Renal cortical epithelial cell (primary cell): ENCODE results near the gene OXCT1. TPM values are rescaled to one million over a fixed set of nuclear protein-coding genes. Genes with fewer than 3 reads are reported as not detected.
"Not testable (repeated sequence)": the region's sequence is repeated elsewhere in the genome, so short reads cannot be mapped to it uniquely, and the experiment has no call there.

ENCODE experiments used
- DNase-seq: peaks from one replicate; pipeline ENCODE4 v3.0.0-alpha.2; 2011; ENCODE audit warnings: low read depth
- total RNA-seq: library from RNA; depleted of rRNA; stranded (reverse); fragments of >200 nt; gene quantifications from 2 replicates; pipeline ENCODE4 v1.2.3, GENCODE V29; 2014

The OXCT1 gene
- total RNA-seq, 1 donor from 2014 or later = 23.5 TPM

DNA sequence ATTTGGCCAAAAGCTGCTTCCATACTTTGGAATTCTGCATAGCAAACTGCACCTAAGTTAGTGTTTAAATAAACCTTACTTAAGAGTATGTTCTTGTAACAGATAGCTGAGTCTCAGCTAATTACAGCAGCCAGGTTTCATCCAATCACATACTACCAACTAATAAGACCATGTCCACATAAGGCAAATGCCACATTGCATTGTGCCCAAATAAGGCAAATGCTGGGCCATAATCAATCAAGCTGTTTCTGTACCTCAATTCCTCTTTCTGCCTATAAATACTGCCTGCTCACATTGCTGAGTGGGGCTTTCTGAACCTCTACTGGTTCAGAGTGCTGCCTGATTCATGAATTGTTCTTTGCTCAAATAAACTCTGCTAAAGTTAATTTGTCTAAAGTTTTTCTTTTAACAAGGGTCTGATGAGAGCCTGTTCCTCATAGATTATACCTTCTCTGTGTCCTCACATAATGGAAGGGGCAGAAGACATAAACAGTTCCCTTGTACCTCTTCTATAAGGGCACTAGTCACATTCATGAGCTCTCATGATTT, 4.4 kb upstream of the OXCT1 start:
- DNase-seq = no peak

DNA sequence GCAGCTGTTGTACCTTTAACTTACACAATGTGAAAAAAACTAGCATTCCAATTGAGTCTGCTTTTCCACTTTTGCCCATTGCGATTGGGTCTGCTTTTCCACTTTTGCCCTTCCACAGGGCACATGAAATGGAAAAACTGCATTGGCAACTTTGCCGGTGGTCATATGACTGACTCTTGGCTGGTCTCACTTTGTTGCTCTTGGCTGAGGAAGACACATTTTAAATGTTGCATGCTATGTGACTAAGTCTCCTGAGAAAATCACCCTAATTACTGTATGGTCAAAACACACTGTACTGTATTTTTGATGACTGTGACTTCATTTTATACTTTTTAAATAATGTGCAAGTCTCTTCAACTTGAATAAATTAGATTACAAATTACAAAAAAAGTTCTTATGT, 1.6 kb upstream of the OXCT1 start:
- DNase-seq = peak; percentile 79

DNA sequence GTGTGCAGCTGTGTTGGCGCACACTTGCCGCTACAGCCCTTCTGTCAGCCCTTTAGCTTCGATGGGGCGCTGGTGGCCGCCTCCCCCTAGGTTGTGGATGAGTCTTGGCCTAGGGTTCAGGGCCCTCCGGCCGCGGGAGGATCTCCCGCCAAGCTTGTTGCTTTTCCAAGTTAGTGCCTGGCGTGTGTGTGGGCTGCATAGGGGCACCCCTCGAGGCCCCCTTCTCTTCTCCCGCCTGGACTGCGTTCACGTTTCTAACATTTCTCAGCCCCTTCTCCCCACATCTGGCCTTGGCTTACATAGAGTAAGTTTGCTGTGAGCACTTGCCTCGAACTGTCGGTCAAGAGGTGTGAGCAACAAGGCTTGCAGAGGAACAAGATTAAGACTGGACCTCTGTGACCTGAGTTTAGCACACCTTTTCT, 413 bp upstream of the OXCT1 start:
- DNase-seq = no peak

DNA sequence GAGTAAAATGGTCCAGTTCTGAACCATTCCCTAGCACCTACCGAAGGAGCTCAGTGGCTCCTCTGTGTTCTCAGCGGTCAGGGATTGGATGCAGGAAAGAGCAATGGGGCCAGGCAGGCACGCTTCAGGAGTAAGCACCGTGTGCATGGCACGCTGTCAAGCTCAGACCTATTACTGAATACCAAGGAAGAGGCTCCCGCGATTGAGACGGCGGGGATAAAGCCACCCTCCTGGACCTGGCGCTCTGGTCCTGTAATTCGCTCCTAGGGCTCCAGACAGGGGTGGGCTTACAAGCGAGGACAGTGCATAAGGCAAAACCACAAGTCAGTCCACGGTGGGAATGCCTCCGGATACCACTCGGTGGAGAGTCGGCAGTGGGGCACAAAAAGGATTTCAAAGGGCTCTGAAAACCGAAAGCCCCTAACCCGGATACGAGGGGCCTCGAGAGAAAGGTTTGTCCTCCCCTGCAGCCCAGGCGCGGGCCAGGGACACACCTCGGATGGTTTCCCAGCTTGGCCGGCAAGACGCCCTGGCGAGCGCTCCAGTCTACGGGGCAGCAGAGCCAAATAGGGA, 988 bp downstream of the OXCT1 start:
- DNase-seq = peak; percentile 37

DNA sequence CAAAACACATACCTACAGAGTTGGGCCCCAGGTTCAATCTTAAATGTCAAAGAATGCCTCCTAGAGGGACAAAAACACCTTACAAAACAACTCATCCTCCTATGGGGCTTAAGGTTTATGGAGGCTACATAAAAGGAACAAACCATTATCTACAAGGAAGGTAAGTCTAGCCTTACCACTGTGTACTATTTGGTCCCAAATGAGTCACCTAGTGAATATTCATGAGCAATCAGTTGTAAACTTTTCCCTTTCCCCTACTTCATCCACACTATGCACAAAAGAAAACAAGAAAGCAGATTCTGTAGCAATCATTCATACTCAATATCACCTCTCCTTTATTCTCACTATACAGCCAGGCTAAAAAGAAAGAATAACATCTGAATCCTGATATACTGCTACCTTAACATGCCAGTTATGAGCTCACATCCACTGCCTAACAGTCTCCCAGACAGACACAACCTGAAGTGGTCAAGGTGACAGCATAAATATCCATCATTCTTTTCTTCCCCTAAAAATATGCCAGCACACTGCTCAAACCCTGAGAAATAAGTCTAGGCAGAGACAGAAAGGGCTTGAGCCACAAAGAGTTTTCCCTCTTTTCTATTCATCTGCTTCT, 6.2 kb downstream of the OXCT1 start:
- DNase-seq = peak; percentile 76

DNA sequence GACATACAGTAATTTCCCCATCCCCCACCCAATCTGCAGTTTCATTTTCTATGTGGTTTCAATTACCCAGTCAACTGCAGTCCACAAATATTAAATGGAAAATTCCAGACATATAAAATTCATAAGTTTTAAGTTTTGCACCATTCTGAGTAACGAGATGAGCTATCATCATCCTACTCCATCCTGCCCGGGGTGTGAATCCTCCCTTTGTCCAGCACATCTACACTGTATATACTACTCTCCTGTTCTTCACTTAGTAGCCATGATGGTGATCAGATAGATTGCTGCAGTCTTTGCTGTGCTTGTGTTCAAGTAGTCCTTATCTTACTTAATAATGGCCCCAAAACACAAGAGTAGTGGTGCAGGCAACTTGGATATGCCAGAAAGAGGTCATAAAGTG, 11.3 kb downstream of the OXCT1 start:
- no peak for DNase-seq

DNA sequence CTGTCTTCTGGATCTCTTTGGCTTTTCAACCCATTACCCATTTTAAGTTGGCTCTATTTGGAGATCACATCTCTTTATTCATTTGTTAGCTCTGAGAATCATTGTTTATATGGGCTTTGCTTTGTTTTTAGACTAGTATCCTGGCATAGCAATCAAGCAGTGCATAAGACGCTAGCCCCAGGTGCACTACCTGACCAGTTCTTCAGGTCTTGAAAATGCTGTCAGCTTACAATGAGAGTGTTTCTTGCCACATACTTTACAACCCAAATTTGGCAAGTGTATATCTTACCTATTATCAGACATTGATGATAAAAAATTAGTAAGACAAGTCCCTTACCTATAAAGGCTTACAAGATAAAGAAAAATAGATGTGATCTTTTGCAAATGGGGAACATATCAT, 12.2 kb downstream of the OXCT1 start:
- DNase-seq = no peak

DNA sequence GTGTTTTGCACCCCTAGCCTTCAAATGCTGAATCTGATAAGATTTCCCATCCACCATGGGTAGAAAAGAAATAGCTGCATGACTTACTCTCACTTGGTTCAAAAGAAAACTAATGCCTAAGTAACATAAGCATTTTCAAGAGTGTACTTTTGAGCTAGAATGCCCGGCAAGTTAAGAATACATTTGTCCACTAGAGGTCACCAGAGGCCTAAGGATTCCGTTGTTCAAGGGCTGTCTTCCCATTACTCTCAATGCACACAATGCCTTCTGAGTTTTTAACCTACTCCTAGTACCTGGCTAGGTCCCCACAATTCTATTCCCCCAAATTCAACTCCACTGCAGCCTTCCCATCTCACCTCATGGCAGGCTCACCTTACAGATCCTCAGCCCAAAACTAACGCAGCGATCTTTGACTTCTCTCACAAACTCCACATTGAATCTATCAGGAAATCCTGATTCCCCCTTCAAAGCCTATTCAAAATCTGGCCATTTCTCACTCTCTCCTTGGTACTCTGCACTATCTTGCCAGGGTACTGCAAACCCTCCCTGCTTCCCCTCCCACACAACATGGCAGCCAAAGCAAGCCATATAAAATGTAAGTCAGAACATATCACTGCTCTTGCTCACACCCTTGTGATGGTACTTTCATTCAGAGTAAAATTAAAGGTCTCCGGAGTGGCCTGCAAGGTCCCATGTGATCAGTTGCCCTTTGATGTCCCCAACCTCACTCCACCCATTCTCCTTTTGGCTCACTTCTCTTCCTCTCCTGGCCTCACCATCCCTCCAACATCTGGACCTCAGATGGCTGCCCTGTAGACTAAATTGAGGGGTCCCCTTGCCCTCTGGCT, 13.4 kb downstream of the OXCT1 start:
- peak; percentile 68 for DNase-seq

DNA sequence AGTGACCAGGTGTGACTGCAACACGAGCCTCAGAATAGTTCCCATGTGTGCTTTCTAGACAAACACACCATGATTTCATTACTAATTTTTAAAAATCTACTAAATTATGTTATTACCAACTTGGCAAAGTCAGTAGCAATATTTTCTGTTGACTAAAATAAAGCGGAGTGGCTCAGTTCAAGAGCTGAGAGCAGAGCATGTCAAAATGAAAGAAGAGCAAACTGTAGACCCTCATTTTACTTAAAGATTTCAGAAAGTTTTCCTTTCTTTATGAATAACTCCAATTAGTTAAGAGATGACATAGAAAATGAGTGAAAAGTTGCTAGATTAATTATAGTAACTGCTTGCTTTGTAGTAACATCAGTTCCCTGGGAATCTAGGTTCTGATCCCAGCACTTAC, 17.9 kb downstream of the OXCT1 start:
- no peak for DNase-seq

DNA sequence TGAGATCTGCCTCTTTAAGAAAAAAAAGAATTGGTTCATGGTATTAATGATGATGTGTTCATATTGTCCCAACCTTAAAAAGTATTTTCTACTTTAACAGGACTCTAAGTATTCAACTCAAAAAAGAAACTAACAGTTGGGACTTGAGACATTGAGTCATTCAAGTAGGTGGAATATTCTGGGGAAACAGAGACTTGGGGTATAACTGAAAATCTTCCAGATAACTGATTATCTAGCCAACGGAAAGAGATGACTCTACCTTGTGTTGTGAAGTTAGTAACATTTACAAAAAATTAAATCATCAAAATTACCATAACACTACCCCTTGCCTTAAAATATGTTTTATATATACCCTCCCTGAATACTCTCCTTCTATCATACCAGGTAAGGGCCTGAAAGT, 19.1 kb downstream of the OXCT1 start:
- no peak for DNase-seq

DNA sequence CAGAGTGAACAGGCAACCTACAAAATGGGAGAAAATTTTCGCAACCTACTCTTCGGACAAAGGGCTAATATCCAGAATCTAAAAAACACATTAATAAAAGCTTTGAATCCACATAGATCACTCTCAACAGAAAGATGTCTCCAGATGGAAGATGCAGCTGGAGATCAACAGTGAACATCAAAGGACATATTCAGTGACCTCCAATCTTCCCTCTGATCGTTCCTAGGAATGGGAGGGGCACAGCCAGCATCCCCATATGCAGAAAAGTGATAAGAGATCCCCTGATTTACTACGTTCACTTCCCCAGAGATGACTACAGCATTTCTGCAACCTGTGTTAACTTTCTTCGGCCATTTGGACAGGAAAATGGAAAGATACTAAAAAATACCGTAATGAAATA, 21.2 kb downstream of the OXCT1 start:
- no peak for DNase-seq

DNA sequence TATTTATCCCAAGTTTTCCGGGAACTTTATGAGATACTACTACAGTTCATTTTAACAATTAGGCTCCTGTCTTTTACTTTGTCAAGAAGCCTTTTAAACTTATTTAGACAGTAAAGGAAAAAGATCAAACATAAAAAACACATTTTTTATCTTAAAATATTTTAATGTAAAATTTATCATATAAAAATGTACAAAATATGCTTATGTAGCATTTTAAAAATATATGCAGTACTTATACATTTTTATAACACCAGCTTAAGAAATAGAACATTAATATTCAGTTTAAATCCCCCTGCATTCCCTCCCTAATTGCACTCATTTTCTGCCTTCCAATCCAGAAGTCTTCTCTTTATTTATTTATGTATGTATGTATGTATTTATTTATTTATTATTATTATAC, 24.5 kb downstream of the OXCT1 start:
- DNase-seq = not testable (repeated sequence)

DNA sequence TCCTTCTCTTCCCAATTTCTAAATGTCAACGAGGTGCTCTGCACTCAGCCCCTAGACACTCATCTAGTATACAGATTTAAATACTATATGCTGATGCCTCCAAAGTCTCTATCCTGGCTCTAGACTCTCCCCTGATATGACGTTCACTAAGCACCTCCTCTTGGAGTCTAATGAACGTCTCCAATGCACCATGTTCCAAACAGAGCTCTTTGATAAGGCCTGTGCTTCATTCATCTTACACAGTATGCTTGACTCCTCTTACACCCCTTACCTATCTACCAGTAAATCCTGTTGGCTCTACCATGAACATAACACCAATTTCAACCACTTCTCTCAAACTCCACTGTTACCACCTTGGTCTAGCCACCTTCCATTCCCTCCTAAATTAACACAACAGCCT, 25.7 kb downstream of the OXCT1 start:
- no peak for DNase-seq

DNA sequence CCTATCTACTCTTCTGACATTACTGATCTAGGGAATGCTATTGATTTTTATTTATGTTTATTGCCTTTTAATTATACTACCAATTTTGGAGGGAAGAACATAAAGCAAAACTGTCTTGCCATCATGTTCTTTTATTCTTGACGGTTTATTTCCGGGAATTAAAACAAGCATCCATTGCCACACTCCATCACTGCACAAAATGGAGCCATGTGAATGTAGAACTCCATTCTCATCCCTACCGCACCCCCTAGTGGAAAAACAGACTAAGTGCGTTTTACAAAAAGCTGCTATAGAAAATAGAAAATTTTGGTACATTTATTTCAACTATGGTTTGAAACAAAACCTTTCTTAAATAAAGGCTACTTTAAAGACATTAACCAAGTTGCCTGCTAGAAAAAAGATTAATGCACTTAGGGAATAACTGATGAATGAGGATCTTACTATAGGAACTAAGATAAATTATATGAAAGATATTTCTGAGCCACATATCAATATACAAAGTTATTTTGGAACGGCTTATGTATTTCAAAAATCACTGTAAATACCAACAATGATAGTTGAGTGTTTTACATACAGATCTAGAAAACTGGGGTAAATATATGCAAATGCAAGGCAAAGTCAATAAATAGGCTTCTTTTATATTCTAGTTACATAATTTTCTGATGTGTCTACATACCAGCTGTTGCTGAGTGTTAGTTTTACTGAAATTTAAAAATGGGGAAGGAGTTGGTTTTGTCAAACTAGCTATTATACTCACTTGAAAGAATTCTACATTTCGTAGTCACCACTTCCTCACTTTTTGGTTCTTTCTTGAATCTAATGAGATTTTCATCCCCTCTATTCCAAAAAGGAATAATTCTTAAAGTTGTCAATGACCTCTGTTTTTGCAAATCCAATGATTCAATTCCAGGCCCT, 26.5 kb downstream of the OXCT1 start:
- peak; percentile 59 for DNase-seq

DNA sequence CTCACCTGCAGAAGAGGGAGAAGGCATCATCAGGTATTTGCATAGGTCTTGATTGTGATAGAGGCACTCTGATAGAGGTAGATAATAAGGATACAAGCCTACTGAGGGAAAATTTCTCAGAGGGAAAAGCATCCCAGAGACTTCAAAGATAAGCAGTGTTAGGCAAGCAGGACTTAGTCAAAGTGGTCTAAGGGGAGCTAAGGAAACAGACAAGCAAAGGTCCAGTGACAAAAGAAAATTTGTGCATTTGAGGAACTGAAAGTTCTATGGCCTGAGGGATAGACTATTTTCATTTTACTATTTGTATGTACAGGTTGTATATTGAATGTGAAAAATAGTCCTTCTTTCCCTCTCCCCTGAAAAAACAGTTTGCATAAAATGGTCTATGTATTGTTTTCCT, 27.4 kb downstream of the OXCT1 start:
- DNase-seq = no peak

DNA sequence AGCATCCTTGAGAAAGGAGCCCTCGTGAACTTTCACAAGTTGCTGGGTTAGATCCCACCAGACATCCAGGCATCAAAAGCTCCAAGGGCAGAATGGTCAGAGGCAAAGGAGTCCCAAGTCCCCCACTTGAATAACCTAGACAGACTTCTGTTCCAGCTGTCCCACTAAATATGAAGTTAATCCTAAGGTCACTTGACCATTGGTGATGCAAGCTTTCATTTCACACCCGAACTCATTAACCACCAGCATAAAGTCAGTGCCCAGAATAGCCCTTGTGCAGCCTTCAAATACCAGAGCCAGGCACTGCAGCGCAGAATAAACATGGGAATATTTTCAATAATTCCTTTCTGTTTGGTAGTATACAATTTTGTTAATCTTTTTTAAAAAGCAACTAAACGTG, 28.9 kb downstream of the OXCT1 start:
- peak; percentile 72 for DNase-seq

DNA sequence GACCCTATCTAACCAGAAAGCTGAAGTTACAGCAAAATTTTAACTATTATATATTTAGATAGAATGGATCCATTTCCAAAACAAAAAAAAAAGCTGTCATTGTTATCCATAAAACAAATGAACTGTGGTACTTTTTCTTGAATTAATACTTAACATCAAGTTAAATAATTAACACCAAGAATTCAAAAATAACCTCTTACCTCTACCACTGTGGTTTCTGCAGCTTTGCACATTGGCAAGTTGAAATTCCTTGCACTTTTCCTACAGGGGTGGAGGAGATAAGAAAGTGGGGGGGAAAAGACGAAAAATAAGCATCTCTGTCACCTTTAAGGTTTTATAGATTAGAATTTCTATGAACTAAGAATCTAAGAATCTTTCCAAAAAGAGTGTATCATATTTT, 30.0 kb downstream of the OXCT1 start:
- DNase-seq = peak; percentile 80

DNA sequence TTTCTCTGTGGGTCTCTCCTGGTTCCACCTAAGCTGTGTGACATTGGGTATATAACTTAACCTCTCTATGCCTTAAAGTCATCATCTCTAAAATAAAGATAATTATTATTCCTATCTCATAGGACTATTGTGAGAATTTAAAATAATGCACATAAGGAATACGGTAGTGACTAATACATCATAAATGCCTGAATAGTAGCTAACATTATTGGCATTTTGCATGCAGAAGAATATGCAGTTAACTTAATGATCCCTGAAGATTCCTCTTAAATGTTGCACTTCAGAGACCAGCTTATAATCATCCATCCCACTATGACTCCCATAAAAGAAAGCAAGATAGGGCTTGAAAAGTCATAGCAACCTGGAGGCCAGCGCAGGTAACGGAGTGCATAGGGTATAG, 32.4 kb downstream of the OXCT1 start:
- no peak for DNase-seq

DNA sequence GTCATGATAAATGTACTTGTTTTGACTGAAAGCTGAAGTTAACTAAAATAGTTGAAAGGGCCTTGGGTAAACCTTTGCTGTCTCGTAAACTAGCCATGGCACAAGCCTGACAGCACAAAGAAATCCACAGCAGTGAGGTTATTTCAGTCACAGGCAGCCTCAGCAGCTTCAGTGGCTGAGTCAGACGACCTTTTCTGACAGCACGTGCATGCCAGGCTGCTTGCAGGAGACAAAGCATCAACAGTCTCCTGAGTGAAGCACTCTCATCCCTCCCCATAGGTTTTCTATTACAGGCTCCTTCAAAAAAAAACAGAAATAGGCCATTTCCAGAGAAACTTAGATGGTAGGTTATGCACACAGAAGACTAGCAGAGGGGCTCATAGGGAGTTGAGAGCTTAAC, 34.6 kb downstream of the OXCT1 start:
- DNase-seq = peak; percentile 84

DNA sequence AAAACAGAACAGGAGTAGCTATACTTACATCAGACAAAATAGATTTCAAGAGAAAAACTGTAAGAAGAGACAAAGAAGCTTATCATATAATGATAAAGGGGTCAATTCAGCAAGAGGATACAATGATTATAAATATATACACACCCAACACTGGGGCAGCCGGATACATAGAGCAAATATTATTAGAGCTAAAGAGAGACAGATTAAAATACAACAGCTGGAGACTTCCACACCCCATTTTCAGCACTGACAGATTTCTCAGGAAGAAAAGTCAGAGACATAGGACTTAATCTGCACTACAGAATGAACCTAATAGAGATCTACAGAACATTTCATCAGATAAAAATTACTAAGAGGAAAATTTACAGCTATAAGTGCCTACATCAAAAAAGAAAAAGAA, 35.7 kb downstream of the OXCT1 start:
- DNase-seq = no peak

DNA sequence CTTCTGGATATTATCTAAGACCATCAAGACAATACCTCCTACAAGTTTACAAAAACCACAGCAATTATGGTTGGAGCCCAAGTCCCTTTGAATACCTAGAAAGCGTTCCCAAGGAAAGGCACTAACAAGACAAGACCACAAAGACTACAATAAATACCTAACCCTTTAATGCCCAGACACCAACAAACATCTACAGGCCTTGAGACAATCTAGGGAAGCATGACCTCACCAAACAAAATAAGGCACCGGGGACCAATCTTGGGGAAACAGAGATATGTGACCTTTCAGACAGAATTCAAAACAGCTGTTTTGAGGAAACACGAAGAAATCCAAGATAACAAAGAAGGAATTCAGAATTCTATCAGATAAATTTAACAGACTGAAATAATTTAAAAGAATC, 37.8 kb downstream of the OXCT1 start:
- peak; percentile 34 for DNase-seq

DNA sequence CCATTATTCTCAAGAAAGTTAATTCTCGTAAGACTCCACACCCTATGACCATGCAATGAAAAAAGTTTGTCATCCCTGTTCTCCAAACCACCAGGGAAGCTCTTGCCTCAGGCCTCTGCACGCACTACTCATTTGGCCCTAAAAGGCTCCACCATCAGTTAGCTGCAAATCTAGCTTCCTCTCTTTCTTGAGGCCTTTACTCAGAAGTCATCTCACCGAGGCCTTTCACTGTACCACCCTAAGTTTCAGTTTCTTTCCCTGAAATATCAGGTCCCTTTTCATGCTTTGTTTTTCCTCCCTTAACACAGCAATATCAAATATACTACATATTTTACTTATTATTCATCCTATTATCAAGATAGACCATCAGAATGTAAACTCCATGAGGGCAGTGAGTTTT, 39.1 kb downstream of the OXCT1 start:
- no peak for DNase-seq
